PFSK-1 (cell line): Measurements from ENCODE around the gene ACAA1.
A peak's percentile ranks its signal among the peaks of the same experiment; 100 is the strongest.

ENCODE experiments used
- FOXP2 ChIP-seq: optimal IDR thresholded peaks from 2 replicates; pipeline ENCODE3; 2011; ENCODE audit warnings: borderline replicate concordance, control low read depth, inconsistent platforms; ENCODE audit not compliant: insufficient read depth; ENCODE audit errors: extremely low read length, extremely low read depth
- POLR2AphosphoS5 ChIP-seq: IDR thresholded peaks from 2 replicates; pipeline ENCODE4 v1.6.1; 2012; ENCODE audit warnings: low read depth, mild to moderate bottlenecking, control low read depth, low read length, moderate library complexity
- SIN3A ChIP-seq: IDR thresholded peaks from 2 replicates; pipeline ENCODE4 v1.6.1; 2012; ENCODE audit warnings: mild to moderate bottlenecking, low read length, moderate library complexity, borderline replicate concordance; ENCODE audit not compliant: insufficient read depth
- TAF1 ChIP-seq: IDR thresholded peaks from 2 replicates; pipeline ENCODE4 v1.6.1; 2012; ENCODE audit warnings: low read length, control low read depth, borderline replicate concordance; ENCODE audit not compliant: insufficient read depth
- TF ChIP-seq, protein P1 (sequence below), 2 experiments: IDR thresholded peaks; 2 replicates each; pipeline versions ENCODE4 v1.6.1 to v1.8.0; 2011 to 2012; ENCODE audit warnings: low read depth in 2 of 2, low read length in 2 of 2, control low read depth in 1 of 2, inconsistent platforms in 1 of 2, mild to moderate bottlenecking in 1 of 2, moderate library complexity in 1 of 2; ENCODE audit not compliant: insufficient read depth in 1 of 2

ACAA1 gene

GRCh38 chr3:38129058-38129457 is 7.9 kb downstream of the ACAA1 start:
- TF ChIP-seq SIN3A (no peak), TAF1 (no peak), FOXP2 (no peak), POLR2AphosphoS5 (no peak)
- TF ChIP-seq, protein P1, sequence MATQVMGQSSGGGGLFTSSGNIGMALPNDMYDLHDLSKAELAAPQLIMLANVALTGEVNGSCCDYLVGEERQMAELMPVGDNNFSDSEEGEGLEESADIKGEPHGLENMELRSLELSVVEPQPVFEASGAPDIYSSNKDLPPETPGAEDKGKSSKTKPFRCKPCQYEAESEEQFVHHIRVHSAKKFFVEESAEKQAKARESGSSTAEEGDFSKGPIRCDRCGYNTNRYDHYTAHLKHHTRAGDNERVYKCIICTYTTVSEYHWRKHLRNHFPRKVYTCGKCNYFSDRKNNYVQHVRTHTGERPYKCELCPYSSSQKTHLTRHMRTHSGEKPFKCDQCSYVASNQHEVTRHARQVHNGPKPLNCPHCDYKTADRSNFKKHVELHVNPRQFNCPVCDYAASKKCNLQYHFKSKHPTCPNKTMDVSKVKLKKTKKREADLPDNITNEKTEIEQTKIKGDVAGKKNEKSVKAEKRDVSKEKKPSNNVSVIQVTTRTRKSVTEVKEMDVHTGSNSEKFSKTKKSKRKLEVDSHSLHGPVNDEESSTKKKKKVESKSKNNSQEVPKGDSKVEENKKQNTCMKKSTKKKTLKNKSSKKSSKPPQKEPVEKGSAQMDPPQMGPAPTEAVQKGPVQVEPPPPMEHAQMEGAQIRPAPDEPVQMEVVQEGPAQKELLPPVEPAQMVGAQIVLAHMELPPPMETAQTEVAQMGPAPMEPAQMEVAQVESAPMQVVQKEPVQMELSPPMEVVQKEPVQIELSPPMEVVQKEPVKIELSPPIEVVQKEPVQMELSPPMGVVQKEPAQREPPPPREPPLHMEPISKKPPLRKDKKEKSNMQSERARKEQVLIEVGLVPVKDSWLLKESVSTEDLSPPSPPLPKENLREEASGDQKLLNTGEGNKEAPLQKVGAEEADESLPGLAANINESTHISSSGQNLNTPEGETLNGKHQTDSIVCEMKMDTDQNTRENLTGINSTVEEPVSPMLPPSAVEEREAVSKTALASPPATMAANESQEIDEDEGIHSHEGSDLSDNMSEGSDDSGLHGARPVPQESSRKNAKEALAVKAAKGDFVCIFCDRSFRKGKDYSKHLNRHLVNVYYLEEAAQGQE (IDR thresholded peaks at IDR 0.05; ENCODE audit: insufficient read depth in 1 of 2, low read depth in 2 of 2, low read length in 2 of 2), result no peak

- TF ChIP-seq FOXP2, result no peak
Observed at GRCh38 chr3:38128303-38128655, 8.6 kb downstream of the ACAA1 start.

DNA sequence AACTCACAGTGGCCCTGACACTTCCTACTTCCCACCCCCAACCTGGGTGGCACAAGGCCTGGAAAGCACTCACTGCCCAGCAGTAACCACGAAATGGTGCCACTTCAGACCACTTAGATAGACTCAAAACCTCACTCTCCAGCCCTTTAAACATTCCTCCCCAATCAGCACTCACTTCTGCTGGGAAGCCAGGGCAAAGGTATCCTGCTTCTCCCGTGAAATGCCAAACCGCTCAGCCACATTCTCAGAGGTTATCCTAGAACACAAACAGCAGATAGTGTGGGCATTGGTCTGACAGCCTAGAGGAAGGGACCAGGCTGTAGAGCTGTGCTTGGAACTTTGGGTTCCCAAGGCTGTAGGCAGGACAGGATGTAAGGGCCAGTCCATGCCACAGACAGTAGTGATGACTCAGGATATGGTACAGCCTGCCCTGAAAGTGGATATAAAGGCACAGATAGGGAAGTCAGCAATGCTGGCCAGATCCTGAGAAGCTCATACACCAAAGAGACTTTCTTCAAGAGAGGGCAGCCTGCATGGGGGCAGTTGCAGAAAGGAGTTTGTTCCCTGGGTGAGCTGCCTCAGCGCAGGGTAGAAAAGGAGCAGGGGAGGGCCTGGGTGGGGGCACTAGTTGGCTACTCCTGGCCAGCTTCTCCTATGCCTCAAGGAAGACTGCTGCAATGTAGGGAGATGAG is 9.2 kb downstream of the ACAA1 start:
- TF ChIP-seq SIN3A, result no peak

DNA sequence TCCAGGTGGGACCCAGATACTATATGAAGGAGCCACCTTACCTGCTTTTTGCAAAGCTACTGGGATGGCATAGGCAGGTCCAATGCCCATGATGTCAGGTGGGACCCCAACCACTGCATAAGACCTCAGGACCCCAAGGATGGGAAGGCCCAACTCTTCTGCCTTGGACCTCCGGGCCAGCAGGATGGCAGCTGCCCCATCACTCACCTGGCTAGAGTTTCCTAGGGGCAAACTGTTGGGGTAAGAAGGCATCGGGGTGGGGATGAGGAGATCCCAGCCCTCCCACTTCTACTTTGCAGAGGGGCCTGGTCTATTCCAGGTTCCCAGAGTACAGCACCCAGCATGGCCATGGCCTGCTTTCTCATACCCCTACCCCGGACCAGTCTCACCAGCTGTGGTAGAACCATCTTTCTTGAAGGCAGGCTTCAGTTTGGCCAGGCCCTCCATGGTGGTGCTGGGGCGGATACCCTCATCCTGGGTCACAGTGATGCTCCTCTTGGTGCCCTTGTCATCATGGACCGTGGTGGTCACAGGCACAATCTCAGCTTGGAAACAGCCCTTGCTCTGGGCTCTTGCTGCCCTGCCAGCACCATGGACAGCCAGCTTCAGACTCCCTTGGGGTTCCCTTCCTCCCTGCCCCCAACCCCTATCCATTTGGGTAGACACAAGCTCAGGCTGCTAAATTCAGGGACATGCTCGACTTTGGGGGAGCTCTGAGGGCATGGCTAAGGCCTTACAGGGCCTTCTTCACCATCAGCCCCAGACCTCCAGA is 10.6 kb downstream of the ACAA1 start:
- TF ChIP-seq, protein P1 (IDR thresholded peaks at IDR 0.05; ENCODE audit: insufficient read depth in 1 of 2, low read depth in 2 of 2, low read length in 2 of 2), result peak; percentile 32 to 74; a peak in 1 of 4 replicates
- TF ChIP-seq POLR2AphosphoS5, result no peak

- TF ChIP-seq POLR2AphosphoS5 (no peak), TAF1 (no peak), SIN3A (no peak), FOXP2 (no peak)
- TF ChIP-seq, protein P1 (IDR thresholded peaks at IDR 0.05; ENCODE audit: insufficient read depth in 1 of 2, low read depth in 2 of 2, low read length in 2 of 2), result no peak
Observed at GRCh38 chr3:38125305-38126120, 11.4 kb downstream of the ACAA1 start.
